ENCODE measurements around the gene ERVW-1. TPM values are rescaled to one million over a fixed set of nuclear protein-coding genes. Genes with fewer than 3 reads are reported as not detected.
"Not testable (repeated sequence)": the region's sequence is repeated elsewhere in the genome, so short reads cannot be mapped to it uniquely, and the experiment has no call there.

The ERVW-1 gene
- not detected in 2 replicates for total RNA-seq (2014; rRNA removed)
- 0.10 TPM for polyA plus RNA-seq (2012)

GRCh38 chr7:92477681-92478080 lies at the start of gene ERVW-1:
TSS of gene ERVW-1 (minus strand) at chr7:92477946. CDS start at chr7:92470381, 7,565 bp downstream.
- not testable (repeated sequence) for DNase-seq (ENCODE audit: low read depth)

DNA sequence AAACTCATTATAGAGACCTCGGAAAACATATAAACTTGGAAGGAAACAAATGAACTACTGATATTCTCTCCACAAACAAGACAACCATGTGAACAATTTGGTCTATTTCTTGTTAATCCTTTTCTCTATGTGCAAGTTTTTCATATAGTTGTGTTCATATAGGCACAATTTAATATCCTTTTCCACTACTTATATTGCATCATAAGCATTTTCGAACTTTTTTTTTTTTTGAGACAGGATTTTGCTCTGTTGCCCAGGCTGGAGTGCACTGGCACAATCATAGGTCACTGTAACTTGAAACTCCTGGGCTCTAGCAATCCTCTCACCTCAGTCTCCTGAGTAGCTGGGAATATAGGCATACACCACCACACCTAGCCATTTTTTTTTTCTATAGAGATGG lies 45.4 kb upstream of the ERVW-1 start:
- no peak for DNase-seq (ENCODE audit: low read depth)

- DNase-seq (ENCODE audit: low read depth), result no peak
Observed at GRCh38 chr7:92520024-92520423, 42.3 kb upstream of the ERVW-1 start.

- DNase-seq (ENCODE audit: low read depth), result peak; percentile 33
Observed at GRCh38 chr7:92517631-92518030, 39.9 kb upstream of the ERVW-1 start.

GRCh38 chr7:92513167-92513902 lies 35.6 kb upstream of the ERVW-1 start:
- no peak for DNase-seq (ENCODE audit: low read depth)

- no peak for DNase-seq (ENCODE audit: low read depth)
Observed at GRCh38 chr7:92508946-92509345, 31.2 kb upstream of the ERVW-1 start.

DNA sequence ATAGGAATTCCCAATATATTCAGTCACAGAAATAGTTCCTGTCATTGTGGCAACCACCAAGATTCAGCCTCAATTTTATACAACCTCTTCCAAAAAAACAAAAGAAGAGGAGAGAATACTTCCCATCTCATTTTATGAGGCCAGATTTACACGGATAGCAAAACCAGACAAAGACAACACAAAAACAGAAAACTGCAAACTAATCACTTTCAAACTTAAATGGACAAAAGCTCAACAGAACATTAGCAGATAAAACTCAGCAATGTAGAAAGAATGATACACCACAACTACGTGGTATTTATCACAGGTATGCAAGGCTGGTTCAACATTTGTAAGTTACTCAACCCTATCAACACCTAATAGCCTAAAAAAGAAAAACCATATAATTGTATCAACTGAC lies 28.6 kb upstream of the ERVW-1 start:
- no peak for DNase-seq (ENCODE audit: low read depth)

GRCh38 chr7:92504563-92504962 lies 26.8 kb upstream of the ERVW-1 start:
- peak; percentile 14 for DNase-seq (ENCODE audit: low read depth)

GRCh38 chr7:92503767-92504166 lies 26.0 kb upstream of the ERVW-1 start:
- DNase-seq (ENCODE audit: low read depth), result no peak

DNA sequence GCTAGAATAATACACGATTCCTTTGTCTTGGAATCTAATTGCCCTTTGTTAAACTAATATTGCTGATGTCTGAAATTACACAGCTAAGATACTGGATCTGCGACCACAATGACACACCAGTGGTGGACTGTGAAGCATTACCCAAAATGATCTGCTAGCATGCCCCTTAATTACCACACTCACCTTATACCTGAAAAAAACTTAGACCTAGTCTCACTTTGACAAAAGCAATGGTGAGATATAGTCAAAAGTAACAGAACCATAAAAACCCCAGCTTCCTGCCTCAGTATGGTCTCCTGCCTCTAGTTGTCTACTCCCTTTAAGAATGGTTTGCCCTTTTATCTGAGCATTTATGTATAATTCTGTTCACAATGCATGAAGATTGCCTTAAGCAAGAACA lies 20.8 kb upstream of the ERVW-1 start:
- DNase-seq (ENCODE audit: low read depth), result no peak

DNA sequence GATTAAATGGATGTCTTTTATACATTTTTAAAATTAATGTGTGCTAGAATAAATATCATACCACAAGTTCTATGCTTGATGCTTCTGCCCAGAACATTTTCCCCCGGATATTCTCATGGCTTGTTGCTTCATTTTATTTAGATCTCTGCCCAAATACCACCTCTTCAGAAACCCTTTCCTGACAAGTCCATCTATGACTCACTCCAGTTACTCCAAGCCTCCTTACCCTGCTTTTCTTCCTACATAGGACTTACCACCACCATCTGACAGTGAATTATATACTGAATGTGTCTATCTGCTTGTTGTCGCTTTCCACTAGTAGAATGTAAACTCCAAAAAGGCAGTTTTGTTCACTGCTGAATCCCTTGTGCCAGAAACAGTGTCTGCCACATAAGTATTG lies 19.1 kb upstream of the ERVW-1 start:
- DNase-seq (ENCODE audit: low read depth), result peak; percentile 12

- peak; percentile 22 for DNase-seq (ENCODE audit: low read depth)
Observed at GRCh38 chr7:92489634-92490033, 11.9 kb upstream of the ERVW-1 start.

GRCh38 chr7:92487804-92488203 lies 10.1 kb upstream of the ERVW-1 start:
- no peak for DNase-seq (ENCODE audit: low read depth)

DNA sequence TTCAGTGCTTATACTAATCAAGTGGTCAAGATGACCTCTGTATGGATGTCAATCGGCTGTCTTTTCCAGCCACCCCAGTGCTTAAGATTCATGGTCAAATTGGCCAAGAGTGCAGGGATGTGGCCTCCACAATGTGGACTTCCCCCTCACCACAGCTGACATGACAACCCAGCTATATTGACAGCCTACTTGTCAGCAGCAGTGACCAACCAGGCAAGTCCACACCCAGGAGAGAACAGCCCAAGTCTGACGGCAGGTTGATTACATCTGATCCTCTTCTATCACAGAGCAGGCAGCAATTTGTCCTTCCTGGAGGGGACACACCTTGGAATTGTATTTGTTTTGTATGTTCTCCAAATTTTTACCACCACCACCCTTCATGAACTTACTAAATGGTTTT lies 8.2 kb upstream of the ERVW-1 start:
- DNase-seq (ENCODE audit: low read depth), result no peak

- peak; percentile 2 for DNase-seq (ENCODE audit: low read depth)
Observed at GRCh38 chr7:92485267-92485892, 7.6 kb upstream of the ERVW-1 start.

DNA sequence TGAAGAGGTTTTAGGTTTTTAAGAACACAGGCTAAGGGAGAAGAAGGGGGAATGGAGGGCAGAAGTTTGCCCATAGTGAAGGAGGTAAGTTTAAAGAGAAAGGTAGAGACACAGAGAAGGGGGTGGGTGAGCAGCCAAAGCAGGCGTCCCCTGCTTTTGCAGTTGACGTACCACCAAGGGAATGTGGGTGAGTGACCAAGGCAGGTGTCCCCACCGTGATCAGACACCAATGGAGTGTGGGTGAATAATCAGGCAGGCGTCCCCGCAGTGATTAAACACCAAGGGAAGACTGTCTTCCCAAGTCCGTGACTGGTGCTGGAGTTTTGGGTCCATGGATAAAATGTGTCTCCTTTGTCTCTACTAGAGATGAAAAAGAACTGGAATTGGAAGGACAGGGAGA lies 6.5 kb upstream of the ERVW-1 start:
- not testable (repeated sequence) for DNase-seq (ENCODE audit: low read depth)

DNA sequence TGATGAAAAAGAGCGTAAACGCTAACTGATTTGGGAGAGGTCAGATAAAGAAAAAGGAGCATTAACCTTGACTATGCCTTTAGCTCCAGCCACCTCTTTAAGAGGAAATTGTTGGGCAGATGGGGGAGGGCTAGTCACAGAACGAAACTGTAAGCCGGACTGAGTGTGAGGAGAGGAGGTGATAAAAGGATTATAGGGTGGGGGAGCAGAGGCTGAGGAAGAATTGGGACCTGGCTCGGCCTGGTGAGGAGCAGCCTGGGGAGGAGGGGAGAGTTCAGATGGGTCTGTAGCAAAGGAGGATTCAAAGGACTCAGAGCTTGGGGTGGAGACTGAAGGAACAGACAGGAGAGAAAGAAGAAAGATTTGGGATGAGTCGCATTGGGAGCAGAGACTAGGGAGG lies 5.9 kb upstream of the ERVW-1 start:
- DNase-seq (ENCODE audit: low read depth), result not testable (repeated sequence)

- DNase-seq (ENCODE audit: low read depth), result not testable (repeated sequence)
Observed at GRCh38 chr7:92479146-92479545, 1.4 kb upstream of the ERVW-1 start.

DNA sequence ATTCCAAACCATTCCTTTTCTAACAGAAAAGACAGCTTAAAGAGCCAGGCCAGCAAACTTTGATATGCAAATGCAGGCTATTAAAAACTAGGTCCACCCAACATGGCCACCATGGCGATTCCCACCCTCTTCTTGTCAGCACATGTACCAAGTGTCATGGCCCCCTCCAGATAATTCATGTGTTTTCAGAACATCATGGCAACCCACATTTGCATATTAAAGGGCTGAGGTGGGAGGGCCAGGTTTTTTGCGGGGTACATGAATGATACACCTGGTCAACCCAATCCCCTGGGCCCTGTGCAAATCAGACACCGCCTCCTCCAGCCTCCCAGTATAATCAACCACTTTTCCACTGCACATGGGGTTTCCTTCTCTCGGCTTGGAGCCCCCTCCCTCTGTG lies 965 bp upstream of the ERVW-1 start:
- no peak for DNase-seq (ENCODE audit: low read depth)

DNA sequence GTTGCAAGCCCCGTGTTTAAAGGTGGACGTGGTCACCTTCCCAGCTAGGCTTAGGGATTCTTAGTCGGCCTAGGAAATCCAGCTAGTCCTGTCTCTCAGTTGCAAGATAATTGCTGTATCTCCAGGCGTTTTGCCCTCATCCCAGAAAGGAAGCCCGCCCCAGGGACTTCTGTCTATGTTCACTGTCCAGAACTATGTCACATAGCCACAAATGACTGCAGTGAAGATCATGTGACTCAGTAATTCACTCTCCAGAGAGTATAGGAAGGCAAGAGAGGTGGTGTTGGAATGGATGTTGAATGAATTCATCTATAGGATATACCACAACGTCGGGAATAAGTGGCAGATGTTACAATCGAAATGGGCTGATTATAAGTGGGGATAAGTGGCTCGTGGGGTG lies 349 bp upstream of the ERVW-1 start:
- DNase-seq (ENCODE audit: low read depth), result no peak

DNA sequence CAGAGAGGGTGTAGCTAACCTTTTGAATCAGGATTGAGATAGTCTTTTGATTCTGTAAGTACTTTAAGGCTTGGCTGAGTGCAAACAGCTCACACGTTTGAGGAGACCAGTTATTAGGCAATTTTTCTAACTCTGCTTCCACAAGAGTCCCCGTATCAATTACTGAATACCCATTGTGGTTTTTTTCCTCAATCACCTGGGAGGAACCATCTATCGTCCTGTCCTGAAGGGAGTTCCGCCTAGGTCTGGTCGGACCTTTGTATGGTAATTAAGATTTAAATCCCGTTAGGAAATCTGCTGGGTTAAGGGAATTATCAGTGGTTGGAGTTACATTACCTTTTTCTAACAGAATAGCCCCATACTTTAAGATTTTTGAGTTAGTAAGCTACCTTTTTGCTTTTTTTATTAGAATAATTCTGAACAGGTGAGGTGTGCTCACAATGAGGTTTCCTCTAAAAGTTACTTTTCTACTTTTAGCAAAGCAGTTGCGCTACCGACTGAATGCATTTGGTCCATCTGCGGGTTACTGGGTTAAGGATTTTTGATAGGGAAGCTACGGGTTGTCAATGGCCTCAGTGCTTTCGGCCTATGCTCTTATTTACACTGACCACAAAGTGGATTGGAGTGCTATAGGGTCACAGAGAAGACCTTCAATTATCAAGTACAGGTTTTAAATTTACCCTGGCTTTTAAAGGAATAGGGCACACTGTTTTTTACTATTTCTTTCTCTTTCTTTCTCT lies 1.7 kb downstream of the ERVW-1 start:
- DNase-seq (ENCODE audit: low read depth), result not testable (repeated sequence)

- DNase-seq (ENCODE audit: low read depth), result not testable (repeated sequence)
Observed at GRCh38 chr7:92475261-92475770, 2.4 kb downstream of the ERVW-1 start.
